Measurements from ENCODE around the gene CAMK1D.
A peak's percentile ranks its signal among the peaks of the same experiment; 100 is the strongest.
"Not testable (repeated sequence)": the region's sequence is repeated elsewhere in the genome, so short reads cannot be mapped to it uniquely, and the experiment has no call there.

CAMK1D gene

DNA sequence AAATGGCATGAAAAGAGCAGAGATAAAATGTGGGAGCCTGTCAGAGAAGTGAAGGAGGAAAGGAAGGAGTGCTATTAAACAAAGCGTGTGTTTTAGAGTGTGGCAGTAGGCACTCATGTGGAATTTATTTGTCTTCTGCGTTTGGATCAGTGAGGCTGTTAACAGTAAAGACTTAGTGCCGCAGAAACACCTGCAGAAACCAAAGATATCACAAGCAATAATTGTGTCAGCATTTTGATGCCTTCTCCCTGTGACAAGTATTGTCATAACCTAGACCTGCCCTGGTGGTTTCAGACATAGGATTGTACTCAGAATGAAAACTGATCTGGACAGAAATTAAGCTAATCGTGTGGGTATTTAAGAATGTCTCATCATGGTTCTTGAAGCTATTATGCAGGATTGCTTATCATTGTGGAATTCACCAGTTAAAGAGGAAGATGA is 191.0 kb downstream of the CAMK1D start:
- no peaks in the 10 kb centered on the region for H3K9me3 ChIP-seq (ENCODE audit: control insufficient read depth, low read length)
- H3K36me3 ChIP-seq (ENCODE audit: control insufficient read depth, insufficient read depth, low read length), result no peaks in the 10 kb centered on the region
- no peak for DNase-seq
- H3K27ac ChIP-seq (ENCODE audit: insufficient read depth, low read length, poor library complexity, severe bottlenecking), result no peak overlapping the region
- no peak overlapping the region for H3K4me3 ChIP-seq (ENCODE audit: insufficient read depth, low read depth, low read length, poor library complexity, severe bottlenecking)
- no peaks in the 10 kb centered on the region for H3K27me3 ChIP-seq (replicated peaks; ENCODE audit: control insufficient read depth, insufficient read depth, low read length, poor library complexity, severe bottlenecking)
- H3K4me1 ChIP-seq (ENCODE audit: control insufficient read depth, insufficient read depth, low read length, poor library complexity, severe bottlenecking), result no peaks in the 10 kb centered on the region

DNA sequence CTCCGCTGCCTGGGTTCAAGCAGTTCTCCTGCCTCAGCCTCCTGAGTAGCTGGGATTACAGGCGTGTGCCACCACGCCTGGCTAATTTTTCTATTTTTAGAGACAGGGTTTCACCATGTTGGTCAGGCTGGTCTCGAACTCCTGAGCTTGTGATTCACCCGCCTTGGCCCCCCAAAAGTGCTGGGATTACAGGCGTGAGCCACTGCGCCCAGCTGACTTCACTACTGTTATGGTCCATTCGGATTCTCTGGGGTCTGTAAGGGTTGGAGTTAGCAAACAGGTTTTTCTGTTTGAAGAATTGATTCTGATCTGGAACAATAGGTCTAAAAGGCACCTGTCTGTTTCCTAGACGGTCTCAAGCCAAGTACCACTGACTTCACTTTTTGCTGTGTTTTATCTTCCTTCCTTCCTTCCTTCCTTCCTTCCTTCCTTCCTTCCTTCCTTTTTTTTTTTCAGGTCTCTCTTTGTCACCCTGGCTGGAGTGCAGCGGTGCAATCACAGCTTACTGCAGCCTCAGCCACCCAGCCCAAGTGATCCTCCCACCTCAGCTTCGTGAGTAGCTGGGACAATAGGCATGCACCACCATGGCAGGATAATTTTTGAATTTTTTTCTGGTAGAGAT is 192.2 kb downstream of the CAMK1D start:
- H3K27me3 ChIP-seq (replicated peaks; ENCODE audit: control insufficient read depth, insufficient read depth, low read length, poor library complexity, severe bottlenecking), result no peaks in the 10 kb centered on the region
- no peak for DNase-seq
- no peaks in the 10 kb centered on the region for H3K4me1 ChIP-seq (ENCODE audit: control insufficient read depth, insufficient read depth, low read length, poor library complexity, severe bottlenecking)
- no peak overlapping the region for H3K27ac ChIP-seq (ENCODE audit: insufficient read depth, low read length, poor library complexity, severe bottlenecking)
- no peak overlapping the region for H3K4me3 ChIP-seq (ENCODE audit: insufficient read depth, low read depth, low read length, poor library complexity, severe bottlenecking)
- H3K9me3 ChIP-seq (ENCODE audit: control insufficient read depth, low read length), result no peaks in the 10 kb centered on the region
- no peaks in the 10 kb centered on the region for H3K36me3 ChIP-seq (ENCODE audit: control insufficient read depth, insufficient read depth, low read length)

DNA sequence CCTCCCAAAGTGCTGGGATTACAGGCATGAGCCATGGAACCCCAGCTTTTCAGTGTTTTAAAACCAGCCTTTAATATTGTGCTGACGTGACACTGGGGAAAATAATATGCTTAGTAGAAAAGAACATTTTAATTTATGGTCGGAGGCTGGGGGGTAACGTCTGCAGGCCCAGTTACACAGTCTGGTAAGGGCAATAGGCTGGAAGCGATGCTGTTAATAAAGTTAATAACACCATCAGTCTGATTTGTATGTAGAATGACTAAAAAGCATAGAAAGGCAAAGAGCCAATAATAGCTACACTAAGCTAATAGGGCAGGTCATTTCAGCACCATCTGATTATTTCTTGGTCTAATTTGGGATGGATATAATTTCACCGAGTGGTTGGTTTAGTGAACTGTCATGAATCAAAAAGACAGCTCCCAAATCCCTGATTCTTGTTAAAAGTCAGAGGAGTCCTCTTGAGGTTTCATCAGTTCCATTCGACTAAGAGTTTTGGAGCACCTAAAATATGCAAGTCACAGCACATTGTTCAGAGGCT is 192.9 kb downstream of the CAMK1D start:
- no peaks in the 10 kb centered on the region for H3K4me1 ChIP-seq (ENCODE audit: control insufficient read depth, insufficient read depth, low read length, poor library complexity, severe bottlenecking)
- no peaks in the 10 kb centered on the region for H3K36me3 ChIP-seq (ENCODE audit: control insufficient read depth, insufficient read depth, low read length)
- no peaks in the 10 kb centered on the region for H3K9me3 ChIP-seq (ENCODE audit: control insufficient read depth, low read length)
- H3K27ac ChIP-seq (ENCODE audit: insufficient read depth, low read length, poor library complexity, severe bottlenecking), result no peak overlapping the region
- no peak overlapping the region for H3K4me3 ChIP-seq (ENCODE audit: insufficient read depth, low read depth, low read length, poor library complexity, severe bottlenecking)
- H3K27me3 ChIP-seq (replicated peaks; ENCODE audit: control insufficient read depth, insufficient read depth, low read length, poor library complexity, severe bottlenecking), result no peaks in the 10 kb centered on the region
- no peak for DNase-seq

GRCh38 chr10:12543589-12543988 is 194.2 kb downstream of the CAMK1D start:
- Histone ChIP-seq H3K4me3 (ENCODE audit: insufficient read depth, low read depth, low read length, poor library complexity, severe bottlenecking) (no peak overlapping the region), H3K9me3 (ENCODE audit: control insufficient read depth, low read length) (no peaks in the 10 kb centered on the region), H3K27me3 (replicated peaks; ENCODE audit: control insufficient read depth, insufficient read depth, low read length, poor library complexity, severe bottlenecking) (no peaks in the 10 kb centered on the region), H3K27ac (ENCODE audit: insufficient read depth, low read length, poor library complexity, severe bottlenecking) (no peak overlapping the region), H3K4me1 (ENCODE audit: control insufficient read depth, insufficient read depth, low read length, poor library complexity, severe bottlenecking) (peaks cover 5% of the 10 kb centered on the region), H3K36me3 (ENCODE audit: control insufficient read depth, insufficient read depth, low read length) (no peaks in the 10 kb centered on the region)
- no peak for DNase-seq

DNA sequence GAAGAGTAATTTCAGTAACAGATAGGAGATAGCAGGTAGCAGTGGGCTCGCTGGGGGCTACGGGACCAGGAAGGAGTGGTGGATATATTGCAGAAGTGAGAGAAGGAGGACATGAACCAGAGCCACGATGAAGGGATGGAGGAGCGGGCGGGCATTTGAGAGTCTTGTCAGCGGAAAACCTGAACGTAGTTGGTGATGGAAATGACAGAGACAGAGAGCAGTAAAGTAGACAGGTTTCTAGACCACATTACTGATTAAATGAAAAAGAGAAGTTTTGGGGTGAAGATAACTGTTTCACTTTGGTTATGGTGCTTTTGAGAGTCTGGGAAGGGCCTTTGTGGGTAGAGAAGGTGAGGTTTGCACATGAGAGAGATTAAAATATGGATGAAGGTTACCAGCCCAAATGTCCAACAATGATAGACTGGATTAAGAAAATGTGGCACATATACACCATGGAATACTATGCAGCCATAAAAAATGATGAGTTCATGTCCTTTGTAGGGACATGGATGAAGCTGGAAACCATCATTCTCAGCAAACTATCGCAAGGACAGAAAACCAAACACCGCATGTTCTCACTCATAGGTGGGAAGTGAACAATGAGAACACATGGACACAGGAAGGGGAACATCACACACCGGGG is 196.9 kb downstream of the CAMK1D start:
- not testable (repeated sequence) for H3K4me1 ChIP-seq (ENCODE audit: control insufficient read depth, insufficient read depth, low read length, poor library complexity, severe bottlenecking); H3K9me3 ChIP-seq (ENCODE audit: control insufficient read depth, low read length); H3K36me3 ChIP-seq (ENCODE audit: control insufficient read depth, insufficient read depth, low read length); H3K27me3 ChIP-seq (replicated peaks; ENCODE audit: control insufficient read depth, insufficient read depth, low read length, poor library complexity, severe bottlenecking); DNase-seq; H3K27ac ChIP-seq (ENCODE audit: insufficient read depth, low read length, poor library complexity, severe bottlenecking); H3K4me3 ChIP-seq (ENCODE audit: insufficient read depth, low read depth, low read length, poor library complexity, severe bottlenecking)

- Histone ChIP-seq H3K27me3 (replicated peaks; ENCODE audit: control insufficient read depth, insufficient read depth, low read length, poor library complexity, severe bottlenecking) (no peaks in the 10 kb centered on the region), H3K27ac (ENCODE audit: insufficient read depth, low read length, poor library complexity, severe bottlenecking) (peak overlapping the region; percentile 13), H3K4me3 (ENCODE audit: insufficient read depth, low read depth, low read length, poor library complexity, severe bottlenecking) (no peak overlapping the region), H3K36me3 (ENCODE audit: control insufficient read depth, insufficient read depth, low read length) (no peaks in the 10 kb centered on the region), H3K9me3 (ENCODE audit: control insufficient read depth, low read length) (no peaks in the 10 kb centered on the region), H3K4me1 (ENCODE audit: control insufficient read depth, insufficient read depth, low read length, poor library complexity, severe bottlenecking) (peaks cover 5% of the 10 kb centered on the region)
- no peak for DNase-seq
Observed at GRCh38 chr10:12547301-12547771, 198.0 kb downstream of the CAMK1D start.

DNA sequence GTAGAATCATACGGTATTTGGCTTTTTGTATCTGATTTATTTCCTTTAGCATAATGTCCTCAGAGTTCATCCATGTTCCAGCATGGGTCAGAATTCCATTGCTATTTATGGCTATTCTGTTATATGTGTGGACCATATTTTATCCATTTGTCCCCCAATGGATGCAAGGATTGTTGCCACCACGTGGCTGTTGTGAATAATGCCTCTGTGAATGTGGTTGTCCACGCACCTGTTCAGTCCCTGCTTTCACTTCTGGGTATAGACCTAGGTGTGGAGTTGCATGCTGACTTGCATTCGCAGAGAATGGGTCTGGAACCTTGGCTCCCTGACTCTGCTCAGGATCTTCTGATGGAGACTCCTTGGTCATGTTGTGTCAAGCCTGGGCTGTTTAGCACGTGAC is 199.9 kb downstream of the CAMK1D start:
- no peak for DNase-seq
- Histone ChIP-seq H3K4me1 (ENCODE audit: control insufficient read depth, insufficient read depth, low read length, poor library complexity, severe bottlenecking) (peaks cover 5% of the 10 kb centered on the region), H3K27ac (ENCODE audit: insufficient read depth, low read length, poor library complexity, severe bottlenecking) (no peak overlapping the region), H3K4me3 (ENCODE audit: insufficient read depth, low read depth, low read length, poor library complexity, severe bottlenecking) (no peak overlapping the region), H3K36me3 (ENCODE audit: control insufficient read depth, insufficient read depth, low read length) (peaks cover 7% of the 10 kb centered on the region), H3K9me3 (ENCODE audit: control insufficient read depth, low read length) (no peaks in the 10 kb centered on the region), H3K27me3 (replicated peaks; ENCODE audit: control insufficient read depth, insufficient read depth, low read length, poor library complexity, severe bottlenecking) (no peaks in the 10 kb centered on the region)

GRCh38 chr10:12550994-12551393 is 201.6 kb downstream of the CAMK1D start:
- peaks cover 5% of the 10 kb centered on the region for H3K4me1 ChIP-seq (ENCODE audit: control insufficient read depth, insufficient read depth, low read length, poor library complexity, severe bottlenecking)
- peaks cover 7% of the 10 kb centered on the region for H3K36me3 ChIP-seq (ENCODE audit: control insufficient read depth, insufficient read depth, low read length)
- H3K27ac ChIP-seq (ENCODE audit: insufficient read depth, low read length, poor library complexity, severe bottlenecking), result no peak overlapping the region
- no peaks in the 10 kb centered on the region for H3K9me3 ChIP-seq (ENCODE audit: control insufficient read depth, low read length)
- DNase-seq, result no peak
- H3K4me3 ChIP-seq (ENCODE audit: insufficient read depth, low read depth, low read length, poor library complexity, severe bottlenecking), result no peak overlapping the region
- no peaks in the 10 kb centered on the region for H3K27me3 ChIP-seq (replicated peaks; ENCODE audit: control insufficient read depth, insufficient read depth, low read length, poor library complexity, severe bottlenecking)

- Histone ChIP-seq H3K9me3 (ENCODE audit: control insufficient read depth, low read length) (no peaks in the 10 kb centered on the region), H3K4me3 (ENCODE audit: insufficient read depth, low read depth, low read length, poor library complexity, severe bottlenecking) (no peak overlapping the region), H3K36me3 (ENCODE audit: control insufficient read depth, insufficient read depth, low read length) (peaks cover 7% of the 10 kb centered on the region), H3K27me3 (replicated peaks; ENCODE audit: control insufficient read depth, insufficient read depth, low read length, poor library complexity, severe bottlenecking) (no peaks in the 10 kb centered on the region), H3K4me1 (ENCODE audit: control insufficient read depth, insufficient read depth, low read length, poor library complexity, severe bottlenecking) (no peaks in the 10 kb centered on the region), H3K27ac (ENCODE audit: insufficient read depth, low read length, poor library complexity, severe bottlenecking) (no peak overlapping the region)
- no peak for DNase-seq
Observed at GRCh38 chr10:12556039-12556438, 206.7 kb downstream of the CAMK1D start.

GRCh38 chr10:12559578-12560178 is 210.3 kb downstream of the CAMK1D start:
- Histone ChIP-seq H3K36me3 (ENCODE audit: control insufficient read depth, insufficient read depth, low read length) (no peaks in the 10 kb centered on the region), H3K9me3 (ENCODE audit: control insufficient read depth, low read length) (no peaks in the 10 kb centered on the region), H3K4me3 (ENCODE audit: insufficient read depth, low read depth, low read length, poor library complexity, severe bottlenecking) (no peak overlapping the region), H3K4me1 (ENCODE audit: control insufficient read depth, insufficient read depth, low read length, poor library complexity, severe bottlenecking) (no peaks in the 10 kb centered on the region), H3K27me3 (replicated peaks; ENCODE audit: control insufficient read depth, insufficient read depth, low read length, poor library complexity, severe bottlenecking) (no peaks in the 10 kb centered on the region), H3K27ac (ENCODE audit: insufficient read depth, low read length, poor library complexity, severe bottlenecking) (no peak overlapping the region)
- no peak for DNase-seq

Data from effector memory CD4-positive, alpha-beta T cell (primary cell).